ENCODE measurements around the gene NFE2L2. TPM values are rescaled to one million over a fixed set of nuclear protein-coding genes. Genes with fewer than 3 reads are reported as not detected.
"Not testable (repeated sequence)": the region's sequence is repeated elsewhere in the genome, so short reads cannot be mapped to it uniquely, and the experiment has no call there.

NFE2L2 gene
- polyA plus RNA-seq, 3 donors: 23.9 to 109 (median 82.1) TPM

DNA sequence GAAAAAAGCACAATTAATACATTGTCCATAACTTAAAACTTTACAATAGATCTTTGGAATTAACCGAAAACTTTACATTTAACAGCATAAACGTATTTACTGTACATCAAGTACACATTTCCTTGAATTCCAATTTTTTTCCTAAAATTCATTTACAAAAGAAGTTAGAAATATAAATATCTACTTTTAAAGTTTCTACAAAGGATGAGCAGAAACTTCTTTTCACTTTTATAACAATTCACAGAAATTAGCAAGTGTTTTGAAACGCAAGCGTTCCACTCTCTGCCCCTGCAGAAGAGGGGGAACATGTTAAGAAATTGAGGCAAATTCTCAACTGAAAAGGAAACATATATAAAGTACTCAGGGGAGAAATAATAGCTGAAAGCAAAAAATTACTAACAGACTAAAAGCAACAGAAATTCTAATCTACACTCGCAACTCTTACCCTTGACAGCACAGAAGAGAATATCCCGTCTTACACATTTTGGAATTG lies 1.5 kb downstream of the NFE2L2 start:
- no peak overlapping the region for H3K27ac ChIP-seq (ENCODE audit: low read depth, low read length)
- WGBS, 3 donors: 0 to 1% (median 0%) methylated on average over 6 of the region's 6 CpGs

DNA sequence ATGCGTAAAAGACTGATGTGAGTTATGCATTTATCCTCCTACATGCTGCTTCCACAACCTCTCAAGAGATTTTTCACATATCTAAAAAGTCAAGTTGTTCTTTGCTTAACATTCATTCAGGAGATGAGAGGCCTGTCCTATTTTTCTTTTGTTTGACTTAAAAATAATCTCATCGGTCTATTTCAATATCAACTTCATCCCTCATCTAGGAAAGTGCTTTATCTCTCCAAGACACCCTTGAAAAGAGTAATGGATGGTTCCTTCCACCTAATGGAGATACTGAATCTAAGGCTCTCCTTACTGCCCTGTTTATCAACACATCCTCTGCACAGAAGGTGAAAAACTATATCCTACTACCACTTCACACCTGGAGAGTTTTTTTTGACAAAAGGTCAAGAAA lies 2.4 kb downstream of the NFE2L2 start:
- WGBS, 3 donors: 9 to 21% (median 10%) methylated on average over 2 of the region's 2 CpGs
- no peak overlapping the region for H3K27ac ChIP-seq (ENCODE audit: low read depth, low read length)

DNA sequence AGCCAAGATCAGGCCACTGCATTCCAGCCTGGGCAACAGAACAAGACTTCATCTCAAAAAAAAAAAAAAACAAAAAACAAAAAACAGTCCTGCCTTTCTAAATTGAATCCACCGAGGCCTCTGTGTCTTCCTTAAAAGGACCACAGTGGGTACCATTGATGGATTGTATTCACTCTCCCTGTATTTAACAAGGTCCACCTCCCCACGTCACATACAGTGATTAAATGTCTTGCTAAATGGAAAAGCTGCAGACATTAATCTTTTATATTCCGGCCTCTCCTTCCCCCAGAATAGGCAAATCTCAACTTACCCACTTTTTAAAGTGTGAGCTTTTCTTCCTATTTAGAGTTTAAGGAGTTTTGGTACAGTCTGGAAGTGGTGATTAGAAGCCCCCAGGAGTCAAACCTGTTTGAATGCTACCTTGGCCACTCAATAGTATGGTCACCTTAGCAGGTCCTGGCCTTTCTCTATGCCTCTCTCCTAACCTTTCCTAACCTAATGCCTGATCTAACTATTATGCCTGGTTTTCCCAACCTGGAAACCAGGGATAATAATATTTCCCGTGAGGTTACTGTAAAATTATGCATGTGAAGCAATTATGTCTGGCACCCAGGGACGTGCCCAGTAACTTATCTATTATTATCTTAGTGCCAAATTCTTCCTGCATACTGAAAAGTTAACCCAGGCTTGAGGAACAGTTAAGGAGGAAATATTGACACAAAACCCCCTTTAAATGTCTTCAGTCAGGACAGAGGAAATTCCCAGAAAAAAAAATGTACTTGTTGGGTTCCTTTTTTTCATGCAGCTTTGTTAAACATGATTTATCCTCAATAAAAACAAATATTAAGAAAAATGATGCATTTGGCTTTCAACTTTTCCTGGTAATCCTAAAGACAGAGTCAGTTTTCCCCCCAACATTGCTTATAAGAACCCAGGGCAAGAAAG lies 3.1 kb downstream of the NFE2L2 start:
- WGBS, 3 donors: 16 to 22% (median 16%) methylated on average over 5 of the region's 5 CpGs

DNA sequence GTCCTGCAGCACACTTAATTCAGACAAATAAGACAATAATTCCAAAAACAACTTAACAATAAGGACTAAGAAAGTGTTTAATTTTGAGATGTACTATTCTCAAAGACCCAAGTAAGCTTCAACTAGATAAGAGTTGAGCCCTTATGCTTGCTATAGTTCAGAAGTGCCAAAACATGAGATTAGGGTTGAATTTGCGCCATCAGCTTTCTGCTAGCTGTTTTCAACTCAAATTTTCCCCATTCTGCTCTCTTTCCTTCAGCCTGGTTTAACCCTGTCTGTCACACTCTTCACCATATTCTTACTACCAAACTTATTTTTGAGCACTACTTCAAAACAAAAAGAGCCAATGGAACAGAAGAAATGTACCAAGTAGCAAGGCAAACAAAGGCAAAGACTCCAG lies 4.1 kb downstream of the NFE2L2 start:
- H3K27ac ChIP-seq (ENCODE audit: low read depth, low read length): no peak overlapping the region
- 23 to 67% (median 61%) methylated on average over 1 of the region's 1 CpG for WGBS, 3 donors

More for the DNA sequence above, 3.1 kb downstream of the NFE2L2 start:
- no peak overlapping the region for H3K27ac ChIP-seq (ENCODE audit: low read depth, low read length)

DNA sequence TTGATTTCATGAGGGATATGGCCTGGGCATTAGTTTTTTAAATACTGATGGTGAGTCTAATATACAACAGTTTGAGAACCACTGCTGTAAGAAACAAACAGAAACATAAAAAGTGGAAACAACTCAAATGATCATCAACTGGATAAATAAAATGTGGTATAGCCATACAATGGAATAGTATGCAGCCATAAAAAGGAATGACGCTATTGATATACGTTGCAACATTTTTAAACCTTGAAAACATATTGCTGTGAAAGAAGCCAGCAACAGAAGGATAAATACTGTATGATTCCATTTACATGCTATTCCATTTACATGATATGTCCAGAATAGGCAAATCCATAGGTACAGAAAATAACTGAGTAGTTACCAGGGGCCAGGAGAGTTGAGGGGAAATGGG lies 6.5 kb downstream of the NFE2L2 start:
- H3K27ac ChIP-seq (ENCODE audit: low read depth, low read length): no peak overlapping the region
- WGBS, 3 donors: 95 to 98% (median 97%) methylated on average over 2 of the region's 2 CpGs

DNA sequence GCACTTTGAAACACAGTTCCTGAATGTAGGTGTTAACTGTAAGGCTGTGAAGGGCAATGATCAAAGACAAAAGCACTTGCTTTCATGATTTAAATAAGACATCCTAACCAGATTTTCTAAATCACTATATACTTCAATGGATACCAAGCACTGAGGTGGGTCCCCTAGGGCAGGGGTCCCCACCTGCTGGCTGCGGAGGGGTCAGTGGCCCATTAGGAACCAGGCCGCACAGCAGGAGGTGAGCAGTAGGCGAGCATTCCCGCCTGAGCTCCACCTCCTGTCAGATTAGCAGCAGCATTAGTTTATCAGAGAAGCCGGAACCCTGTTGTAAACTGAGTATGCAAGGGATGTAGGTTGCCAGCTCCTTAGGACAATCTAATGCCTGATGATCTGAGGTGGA lies 7.1 kb downstream of the NFE2L2 start:
- WGBS, 3 donors: 66 to 94% (median 85%) methylated on average over 5 of the region's 5 CpGs
- no peak overlapping the region for H3K27ac ChIP-seq (ENCODE audit: low read depth, low read length)

DNA sequence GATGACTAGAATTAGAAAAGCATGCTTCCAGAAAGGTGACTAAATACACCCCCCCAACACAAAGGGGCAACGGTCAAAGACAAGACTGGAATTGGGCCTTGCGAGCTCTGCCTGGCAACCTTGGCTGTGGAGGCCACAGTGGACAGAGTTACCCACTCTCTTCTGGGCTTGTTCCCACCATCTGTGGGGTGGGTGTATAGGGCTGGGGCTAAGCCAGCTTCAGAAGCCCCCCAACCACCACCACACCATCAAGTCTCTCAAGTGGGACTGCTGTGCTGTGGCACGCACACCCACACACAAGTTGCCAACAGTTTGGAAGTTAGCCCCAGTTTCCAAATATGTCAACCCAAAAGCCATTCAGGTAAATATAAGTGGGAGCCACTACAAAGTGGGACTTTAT lies 7.8 kb downstream of the NFE2L2 start:
- 47 to 82% (median 57%) methylated on average over 3 of the region's 3 CpGs for WGBS, 3 donors
- no peak overlapping the region for H3K27ac ChIP-seq (ENCODE audit: low read depth, low read length)

DNA sequence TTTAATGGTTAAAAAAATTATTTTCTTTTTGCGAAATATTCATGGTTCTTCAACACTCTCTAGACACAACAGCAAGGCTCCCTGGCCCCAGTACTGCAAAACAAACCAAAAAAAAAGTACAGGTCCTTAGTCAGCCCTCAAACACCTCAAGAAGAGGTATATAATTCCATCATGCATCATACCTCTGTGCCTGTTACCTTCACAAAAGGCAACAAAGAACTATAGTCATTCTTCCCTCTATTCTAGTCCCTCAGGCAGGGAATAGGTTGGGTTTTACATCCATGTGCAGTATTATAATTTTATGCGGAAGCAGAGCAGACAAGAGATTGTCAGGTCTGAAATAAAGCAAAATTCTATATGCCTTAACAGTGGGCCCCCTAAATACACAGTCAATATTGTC lies 8.5 kb downstream of the NFE2L2 start:
- H3K27ac ChIP-seq (ENCODE audit: low read depth, low read length): no peak overlapping the region
- WGBS, 3 donors: 68 to 81% (median 71%) methylated on average over 2 of the region's 2 CpGs

DNA sequence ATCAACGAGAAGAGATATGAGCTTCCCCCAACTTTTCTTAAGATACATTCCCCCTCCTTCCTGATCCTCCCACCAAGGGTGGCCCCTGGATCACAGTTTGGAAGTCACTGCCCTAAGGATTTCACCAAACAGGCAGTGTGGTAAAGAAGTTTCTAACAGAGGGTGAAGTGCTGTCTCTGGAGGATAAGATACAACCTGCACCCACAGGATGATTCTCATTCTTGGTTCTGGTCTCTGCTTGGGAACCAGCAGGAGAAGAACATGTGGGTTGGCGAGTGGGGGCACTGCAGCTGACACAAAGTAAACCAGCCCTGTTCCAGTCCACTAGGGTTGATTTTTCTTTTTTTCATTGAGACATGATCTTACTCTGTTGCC lies 9.3 kb downstream of the NFE2L2 start:
- 35 to 61% (median 58%) methylated on average over 2 of the region's 2 CpGs for WGBS, 3 donors
- H3K27ac ChIP-seq (ENCODE audit: low read depth, low read length): no peak overlapping the region

DNA sequence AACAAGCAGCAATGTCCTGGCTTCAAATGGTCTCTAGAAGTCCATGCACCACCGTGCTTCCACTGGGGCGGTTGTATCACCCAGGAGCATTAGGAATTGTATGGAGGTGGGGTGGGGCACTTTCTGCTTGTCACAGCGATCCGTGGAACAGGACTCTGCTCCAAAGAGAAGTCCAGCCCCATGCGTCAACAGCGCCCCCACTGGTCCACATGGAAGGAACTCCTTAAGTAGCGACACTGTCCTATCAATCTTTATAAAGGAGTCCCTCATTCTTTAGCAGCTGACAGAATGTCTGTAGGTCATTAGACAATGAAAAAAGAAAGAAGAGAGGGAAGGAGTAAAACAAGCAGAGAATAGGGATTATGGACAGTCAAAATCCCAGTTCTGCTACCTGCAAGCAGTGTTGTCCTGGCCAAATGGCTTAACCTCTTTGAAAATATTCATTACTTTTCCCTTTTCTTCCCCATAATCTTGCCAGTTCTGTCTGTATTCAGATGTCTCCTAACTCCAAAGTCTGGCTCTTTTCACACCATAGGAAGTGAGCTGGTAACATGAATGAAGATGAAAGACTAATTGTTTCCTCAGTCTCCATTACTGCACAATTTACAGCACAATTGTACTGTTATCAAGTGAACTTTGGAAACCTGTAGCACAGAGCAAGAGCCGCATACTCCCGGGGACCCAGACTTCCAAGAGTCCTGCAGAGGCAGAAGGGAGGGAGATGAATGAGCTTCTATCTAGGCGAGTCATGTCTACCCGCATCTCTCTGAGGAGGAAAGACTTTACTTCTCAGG lies 9.9 kb downstream of the NFE2L2 start:
- WGBS, 3 donors: 47 to 70% (median 64%) methylated on average over 11 of the region's 11 CpGs
- H3K27ac ChIP-seq (ENCODE audit: low read depth, low read length): no peak overlapping the region

DNA sequence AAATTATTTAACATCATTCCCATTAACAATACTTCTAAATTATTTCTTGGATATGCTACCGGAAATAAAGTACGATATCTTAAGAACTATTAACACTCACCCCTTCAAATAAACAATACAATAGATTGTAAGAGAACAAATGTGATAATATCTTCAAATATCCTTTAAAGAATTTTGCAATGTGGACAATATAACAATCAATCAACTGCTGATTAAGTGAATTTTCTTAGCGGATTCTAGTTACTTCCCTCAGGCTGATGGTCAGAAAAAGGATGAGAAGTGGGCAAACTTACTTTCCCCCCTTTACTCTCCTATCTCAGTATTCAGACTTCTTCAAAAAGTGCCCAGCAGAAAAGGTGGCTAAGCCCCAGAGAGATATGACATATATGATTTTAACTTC lies 10.8 kb downstream of the NFE2L2 start:
- no peak overlapping the region for H3K27ac ChIP-seq (ENCODE audit: low read depth, low read length)
- WGBS, 3 donors: 63 to 81% (median 80%) methylated on average over 3 of the region's 3 CpGs

DNA sequence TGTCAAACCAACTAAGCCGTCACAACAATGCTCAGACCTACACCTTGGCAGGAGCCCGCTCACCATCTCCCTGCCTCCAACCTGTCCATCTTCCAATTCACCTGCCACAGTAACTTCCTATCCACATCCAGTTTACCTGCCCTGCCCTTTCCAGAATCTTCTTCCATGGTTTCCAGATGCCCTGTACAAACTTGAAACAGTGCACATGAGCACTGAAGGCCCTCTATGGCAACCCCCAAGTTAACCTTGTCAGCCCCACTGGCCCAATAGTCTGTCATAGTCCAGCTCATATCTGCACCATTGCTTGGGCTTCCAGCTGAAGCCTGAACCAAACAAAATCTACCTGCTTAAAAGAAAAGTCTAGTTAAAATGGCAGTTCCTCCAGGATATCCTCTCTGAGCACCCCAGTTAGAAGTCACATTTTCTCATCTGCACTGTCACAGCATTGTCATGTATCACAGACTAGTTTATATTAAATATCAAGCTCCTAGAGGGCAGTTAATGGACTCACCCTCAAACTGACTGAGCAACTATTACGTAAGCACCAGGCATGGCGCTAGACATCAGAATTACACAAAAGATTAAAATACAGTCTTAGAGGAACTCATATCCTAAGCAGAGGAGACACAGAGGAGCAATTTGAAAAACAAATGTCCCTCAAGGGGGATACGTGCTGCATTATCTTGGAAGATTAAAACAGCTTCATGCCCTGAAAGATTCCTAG lies 11.6 kb downstream of the NFE2L2 start:
- 70 to 75% (median 72%) methylated on average over 5 of the region's 5 CpGs for WGBS, 3 donors
- peak overlapping the region; percentile 23 for H3K27ac ChIP-seq (ENCODE audit: low read depth, low read length)

DNA sequence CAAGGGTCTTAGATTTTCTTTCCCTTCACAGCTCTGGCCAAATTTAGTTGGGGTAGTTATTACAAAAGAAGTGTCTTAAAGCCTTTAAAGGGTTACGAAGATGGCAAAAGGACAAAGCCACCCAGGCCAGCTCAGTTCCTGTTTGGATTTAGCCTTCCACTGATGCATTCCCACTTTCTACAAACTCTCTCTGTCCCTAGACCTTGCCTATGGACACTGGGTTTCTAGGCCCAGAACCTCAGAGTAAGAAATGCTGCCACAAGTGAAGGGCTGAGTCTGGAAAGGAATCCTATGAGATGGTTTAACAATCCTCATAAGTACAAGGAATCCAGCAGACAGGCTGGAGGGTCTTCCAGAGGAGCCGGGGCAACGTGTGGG lies 13.4 kb downstream of the NFE2L2 start:
- 83 to 88% (median 85%) methylated on average over 3 of the region's 3 CpGs for WGBS, 3 donors
- H3K27ac ChIP-seq (ENCODE audit: low read depth, low read length): peak overlapping the region; percentile 68

DNA sequence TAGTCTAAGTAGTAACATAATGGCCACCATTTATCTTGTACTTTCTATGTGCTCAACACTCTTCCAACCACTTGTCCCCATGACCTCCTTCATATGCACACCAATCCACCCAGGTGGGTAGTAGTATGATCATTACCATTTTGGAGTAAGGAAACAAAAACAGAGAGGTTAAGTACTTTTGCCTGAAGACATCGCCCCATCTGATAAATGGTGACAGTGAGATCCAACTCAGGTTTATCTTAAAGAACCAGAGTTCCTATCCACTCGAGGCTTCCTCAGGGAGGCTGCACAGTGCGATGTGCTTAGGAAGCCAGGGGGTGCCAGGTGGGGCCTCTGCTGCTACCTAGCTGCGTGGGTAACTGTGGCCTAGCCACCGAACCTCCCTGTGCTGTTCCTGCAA lies 14.1 kb downstream of the NFE2L2 start:
- 82 to 89% (median 84%) methylated on average over 5 of the region's 5 CpGs for WGBS, 3 donors
- H3K27ac ChIP-seq (ENCODE audit: low read depth, low read length): peak overlapping the region; percentile 58

DNA sequence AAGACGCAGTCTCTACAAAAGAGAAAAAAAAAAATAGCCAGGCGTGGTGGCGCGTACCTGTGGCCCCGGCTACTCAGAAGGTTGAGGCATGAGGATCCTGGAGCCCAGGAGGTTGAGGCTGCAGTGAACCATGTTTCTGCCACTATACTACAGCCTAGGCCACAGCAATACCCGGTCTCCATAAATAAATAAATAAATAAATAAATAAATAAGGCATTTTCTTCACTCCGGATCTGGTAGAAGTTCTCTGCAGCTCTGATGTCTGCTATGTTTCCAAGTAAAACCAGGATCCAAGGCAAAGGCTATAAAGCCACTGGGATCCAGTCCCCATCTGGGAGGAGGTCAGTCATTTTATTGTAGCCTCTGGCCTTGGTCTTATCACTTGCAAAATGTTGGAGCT lies 15.5 kb downstream of the NFE2L2 start:
- WGBS, 3 donors: 91 to 95% (median 95%) methylated on average over 7 of the region's 7 CpGs
- no peak overlapping the region for H3K27ac ChIP-seq (ENCODE audit: low read depth, low read length)

DNA sequence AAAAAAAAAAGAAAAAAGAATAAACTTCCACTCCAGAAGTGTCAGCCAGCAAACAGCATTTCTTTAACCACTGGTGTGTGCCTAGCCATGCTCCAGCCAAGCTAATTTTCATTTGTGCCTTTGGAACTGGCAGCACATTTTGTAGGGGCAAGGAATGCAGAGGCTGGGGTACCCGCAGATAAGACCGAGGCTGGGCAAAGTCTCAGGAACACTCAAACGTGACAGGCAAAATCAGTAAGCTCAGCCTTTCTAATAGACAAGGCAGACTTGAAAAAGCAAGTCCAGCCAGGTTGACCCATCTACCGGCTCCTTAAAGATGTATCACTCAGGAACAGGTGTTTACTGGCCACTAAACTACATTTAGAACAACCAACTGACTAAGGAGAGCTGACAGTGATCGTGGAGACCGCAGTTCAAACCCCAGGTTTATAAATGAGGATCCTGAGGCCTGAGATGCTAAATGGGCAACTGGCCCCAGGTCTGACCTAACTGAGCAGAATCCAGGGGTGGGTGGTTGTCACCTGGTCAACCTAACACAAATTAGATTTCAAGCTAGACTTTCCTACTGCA lies 16.7 kb downstream of the NFE2L2 start:
- no peak overlapping the region for H3K27ac ChIP-seq (ENCODE audit: low read depth, low read length)

DNA sequence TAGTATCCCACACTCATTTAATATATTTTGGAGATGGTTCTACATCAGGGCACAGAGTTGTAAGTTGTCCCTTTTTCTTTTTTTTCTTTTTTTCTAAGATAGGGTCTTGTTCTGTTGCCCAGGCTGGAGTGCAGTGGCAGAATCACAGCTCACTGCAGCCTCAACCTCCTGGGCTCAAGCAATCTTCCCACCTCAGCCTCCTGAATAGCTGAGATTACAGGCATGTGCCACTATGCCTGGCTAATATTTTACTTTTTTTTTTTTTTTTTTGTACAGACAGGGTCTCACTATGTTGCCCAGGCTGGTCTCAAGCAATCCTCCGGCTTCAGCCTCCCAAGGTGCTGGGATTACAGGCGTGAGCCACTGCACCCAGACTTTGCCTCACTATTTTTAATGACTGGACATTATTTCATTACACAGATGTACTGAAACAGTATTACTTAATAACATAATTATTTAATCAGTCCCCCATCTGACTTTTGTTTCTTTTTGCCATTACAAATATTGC lies 17.9 kb downstream of the NFE2L2 start:
- 76 to 96% (median 78%) methylated on average over 2 of the region's 2 CpGs for WGBS, 3 donors
- H3K27ac ChIP-seq (ENCODE audit: low read depth, low read length): not testable (repeated sequence)

More for the DNA sequence above, 16.7 kb downstream of the NFE2L2 start:
- 74 to 90% (median 87%) methylated on average over 6 of the region's 6 CpGs for WGBS, 3 donors

DNA sequence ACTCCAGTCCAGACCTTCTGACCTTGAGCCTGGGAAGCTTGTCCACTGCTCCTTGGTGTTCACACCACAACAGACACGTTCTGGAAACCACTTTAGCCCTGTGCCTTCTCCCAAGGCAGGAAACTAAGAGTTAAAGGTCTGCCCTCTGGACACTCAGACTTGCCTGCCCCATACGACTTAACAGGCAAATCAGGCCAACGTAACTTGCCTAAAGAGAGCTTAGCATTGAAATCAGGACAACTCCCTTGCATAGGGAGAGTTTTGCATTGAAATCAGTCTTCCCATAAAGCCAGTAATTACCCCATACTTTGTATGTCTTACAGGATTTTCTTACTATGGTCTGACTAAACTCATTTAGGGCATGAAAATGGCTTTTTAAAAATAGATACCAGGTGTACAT lies 18.5 kb downstream of the NFE2L2 start:
- WGBS, 3 donors: 14 to 35% (median 34%) methylated on average over 3 of the region's 3 CpGs
- H3K27ac ChIP-seq (ENCODE audit: low read depth, low read length): no peak overlapping the region
